Measurements from ENCODE around the gene TRAF2. TPM values are rescaled to one million over a fixed set of nuclear protein-coding genes. Genes with fewer than 3 reads are reported as not detected.

TRAF2 gene
- total and polyA plus RNA-seq, 2 of the 13 experiments (the other 11 are each of a cell fraction or from before 2014, with no cell fraction given): 12.4 to 13.6 TPM

DNA sequence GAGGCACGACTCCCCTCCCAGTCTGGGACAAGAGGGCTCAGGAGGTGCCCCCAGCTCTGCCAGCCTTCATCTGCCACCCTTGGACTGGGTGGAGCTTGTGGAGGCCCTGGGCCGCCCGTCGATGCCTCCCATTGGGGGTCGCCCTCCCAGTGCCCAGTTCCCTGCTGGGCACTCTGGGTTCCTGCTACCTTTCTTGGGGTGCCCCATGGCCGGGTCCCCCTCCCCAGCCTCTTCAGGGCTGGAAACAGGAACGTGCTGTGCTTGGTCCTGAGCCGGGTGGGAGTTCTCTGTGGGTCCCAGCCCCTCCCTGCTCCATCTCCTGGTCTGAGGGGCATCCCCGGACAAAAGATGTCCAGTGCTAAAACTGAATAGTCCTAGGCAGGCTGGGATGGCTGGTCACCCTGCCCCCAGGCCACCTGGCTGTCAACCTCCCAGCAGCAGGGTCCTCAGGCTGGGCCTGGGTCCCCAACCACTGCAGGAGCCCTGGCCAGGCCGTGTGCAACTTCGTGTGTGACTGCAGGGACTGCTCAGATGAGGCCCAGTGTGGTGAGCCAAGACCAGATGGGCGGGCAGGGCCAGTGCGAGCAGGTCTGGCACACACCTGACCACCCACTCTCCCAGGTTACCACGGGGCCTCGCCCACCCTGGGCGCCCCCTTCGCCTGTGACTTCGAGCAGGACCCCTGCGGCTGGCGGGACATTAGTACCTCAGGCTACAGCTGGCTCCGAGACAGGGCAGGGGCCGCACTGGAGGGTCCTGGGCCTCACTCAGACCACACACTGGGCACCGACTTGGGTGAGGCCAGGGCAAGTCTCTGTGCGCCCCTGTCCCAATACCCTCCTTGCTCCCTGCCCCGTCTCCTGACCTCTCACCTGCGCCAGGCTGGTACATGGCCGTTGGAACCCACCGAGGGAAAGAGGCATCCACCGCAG is 33.4 kb upstream of the TRAF2 start:
- Histone ChIP-seq H3K79me2 (ENCODE audit: insufficient read depth, low read length) (peaks cover 15% of the 10 kb centered on the region), H3K27me3 (ENCODE audit: control insufficient read depth in 1 of 2, insufficient read depth in 2 of 2, low read length in 2 of 2) (no peaks in the 10 kb centered on the region; a peak in 1 of 5 replicates), H3K4me2 (ENCODE audit: low read depth, low read length) (no peak overlapping the region), H3K27ac (ENCODE audit: extremely low read length, insufficient read depth, low read length) (no peak overlapping the region), H3K4me3 (replicated peaks in 1 of 3; ENCODE audit: insufficient read depth in 1 of 3, low read depth in 2 of 3, low read length in 3 of 3) (no peak overlapping the region), H4K20me1 (ENCODE audit: insufficient read depth, low read length) (peaks cover 9% of the 10 kb centered on the region; the same call in 1 of the 2 replicates), H3K36me3 (replicated peaks in 1 of 2; ENCODE audit: control insufficient read depth in 1 of 2, insufficient read depth in 2 of 2, low read length in 2 of 2) (peaks cover 11 to 20% of the 10 kb centered on the region in 2 experiments), H3K4me1 (ENCODE audit: insufficient read depth, low read length) (peaks cover 35% of the 10 kb centered on the region), H3K9ac (ENCODE audit: insufficient read depth, low read depth, low read length) (no peak overlapping the region), H2AFZ (ENCODE audit: low read length) (no peak overlapping the region), H3K9me3 (ENCODE audit: low read length) (no peaks in the 10 kb centered on the region)
- in situ Hi-C loops (cut with HindIII; ENCODE audit: extremely low pct_ligation_motif_present, low pct_unique_long_range_greater_than_20kb): no loop called here
- no TSS peak for BruUV-seq (replicated peaks)
- ChIA-PET POLR2A (interaction anchor here (1.1 kb wide), 1 partner anchor 22 kb away, joined by 3 read pairs; no protein-coding TSS in a partner anchor), CTCF (ENCODE audit: low intra/inter-chr PET ratio, low total read pairs) (no interaction called here)
- no peak for FAIRE-seq
- no peak for ATAC-seq
- 91% methylated on average over 9 of the region's 29 CpGs for WGBS (ENCODE audit: low lambda C conversion rate)
- no peak for TF ChIP-seq ZNF552 (CRISPR knock-in tag; IDR thresholded peaks at IDR 0.05; ENCODE audit: borderline replicate concordance)
- TF ChIP-seq RBFOX2 (IDR thresholded peaks at IDR 0.05; ENCODE audit: low read depth, low read length): peak; percentile 33; the same call in 1 of the 2 replicates
- no peak for TF ChIP-seq ZBTB33 (CRISPR knock-in tag; IDR thresholded peaks at IDR 0.05)
- 0 out of 2 replicates have a peak, but pooled peaks have one; percentile 9 for TF ChIP-seq HNRNPL (IDR thresholded peaks at IDR 0.05; ENCODE audit: low read depth, low read length)
- TF ChIP-seq POLR2G (IDR thresholded peaks at IDR 0.05; ENCODE audit: low read depth, low read length): peak; percentile 24; the same call in 1 of the 2 replicates
- TF ChIP-seq AGO2 (optimal IDR thresholded peaks at IDR 0.05; ENCODE audit: low read depth, low read length): peak; percentile 56
- TF ChIP-seq YEATS2 (CRISPR knock-in tag; IDR thresholded peaks at IDR 0.05; ENCODE audit: borderline replicate concordance): no peak
- DNase-seq (ENCODE audit: low spot score): no peak
- intact Hi-C loops (cut with micrococcal nuclease; ENCODE audit: unreplicated experiment): no loop called here
